Stimulated activated CD8-positive, alpha-beta memory T cell treated with anti-CD3 and anti-CD28 coated beads, Interleukin-12 subunit alpha, Interleukin-12 subunit beta, amount 100 ng/mL, for 4 hours (primary cell): ENCODE results near the gene TESK2.

Experiments
- DNase-seq: peaks from one replicate; pipeline ENCODE4 v3.0.0-alpha.2; 2020; ENCODE audit warnings: low read depth

Gene TESK2

GRCh38 chr1:45335855-45336324, 155.1 kb downstream of the TESK2 start:
- DNase-seq: no peak

GRCh38 chr1:45334308-45335245, 156.4 kb downstream of the TESK2 start:
- no peak for DNase-seq

GRCh38 chr1:45332346-45332720, 158.6 kb downstream of the TESK2 start:
- no peak for DNase-seq

- no peak for DNase-seq
Measured at GRCh38 chr1:45331436-45332345, 159.3 kb downstream of the TESK2 start.

- no peak for DNase-seq
Measured at GRCh38 chr1:45329445-45329844, 161.5 kb downstream of the TESK2 start.

GRCh38 chr1:45328680-45329079, 162.3 kb downstream of the TESK2 start:
- no peak for DNase-seq

GRCh38 chr1:45327644-45328515, 163.1 kb downstream of the TESK2 start:
- no peak for DNase-seq

- peak; percentile 58 for DNase-seq
Measured at GRCh38 chr1:45326627-45327623, 164.0 kb downstream of the TESK2 start, which contains the start of gene HPDL. Gene HPDL (plus strand): TSS chr1:45326895. CDS start chr1:45327149, 254 bp downstream.

GRCh38 chr1:45325851-45326506, 165.0 kb downstream of the TESK2 start:
- DNase-seq: no peak

- no peak for DNase-seq
Measured at GRCh38 chr1:45322486-45323040, 168.4 kb downstream of the TESK2 start.

- DNase-seq: no peak
Measured at GRCh38 chr1:45321444-45321843, 169.5 kb downstream of the TESK2 start.

- no peak for DNase-seq
Measured at GRCh38 chr1:45319761-45320160, 171.2 kb downstream of the TESK2 start.

- no peak for DNase-seq
Measured at GRCh38 chr1:45317166-45317565, 173.8 kb downstream of the TESK2 start.

GRCh38 chr1:45314266-45314665, 176.7 kb downstream of the TESK2 start:
- DNase-seq: no peak

GRCh38 chr1:45306905-45307304, 184.1 kb downstream of the TESK2 start:
- no peak for DNase-seq

GRCh38 chr1:45306319-45306718, 184.6 kb downstream of the TESK2 start:
- no peak for DNase-seq

- no peak for DNase-seq
Measured at GRCh38 chr1:45305231-45305630, 185.7 kb downstream of the TESK2 start.

- DNase-seq: no peak
Measured at GRCh38 chr1:45304311-45305081, 186.5 kb downstream of the TESK2 start.
